Posterior cingulate gyrus (tissue), 11 donors: ENCODE results near the gene KERA.
"Not testable (repeated sequence)": the region's sequence is repeated elsewhere in the genome, so short reads cannot be mapped to it uniquely, and the experiment has no call there.

ENCODE experiments used
- DNase-seq, 10 donors: peaks; one replicate each; pipeline versions ENCODE4 v3.0.0 to v3.0.0-alpha.2; 2020 to 2021; ENCODE audit warnings: mixed read lengths in 3 of 10
- intact Hi-C: fragments of 100-400 bp; cut with DNase I; formaldehyde crosslinking; loops from one replicate; pipeline ENCODE4 v1.15.1; 2023

The KERA gene

DNA sequence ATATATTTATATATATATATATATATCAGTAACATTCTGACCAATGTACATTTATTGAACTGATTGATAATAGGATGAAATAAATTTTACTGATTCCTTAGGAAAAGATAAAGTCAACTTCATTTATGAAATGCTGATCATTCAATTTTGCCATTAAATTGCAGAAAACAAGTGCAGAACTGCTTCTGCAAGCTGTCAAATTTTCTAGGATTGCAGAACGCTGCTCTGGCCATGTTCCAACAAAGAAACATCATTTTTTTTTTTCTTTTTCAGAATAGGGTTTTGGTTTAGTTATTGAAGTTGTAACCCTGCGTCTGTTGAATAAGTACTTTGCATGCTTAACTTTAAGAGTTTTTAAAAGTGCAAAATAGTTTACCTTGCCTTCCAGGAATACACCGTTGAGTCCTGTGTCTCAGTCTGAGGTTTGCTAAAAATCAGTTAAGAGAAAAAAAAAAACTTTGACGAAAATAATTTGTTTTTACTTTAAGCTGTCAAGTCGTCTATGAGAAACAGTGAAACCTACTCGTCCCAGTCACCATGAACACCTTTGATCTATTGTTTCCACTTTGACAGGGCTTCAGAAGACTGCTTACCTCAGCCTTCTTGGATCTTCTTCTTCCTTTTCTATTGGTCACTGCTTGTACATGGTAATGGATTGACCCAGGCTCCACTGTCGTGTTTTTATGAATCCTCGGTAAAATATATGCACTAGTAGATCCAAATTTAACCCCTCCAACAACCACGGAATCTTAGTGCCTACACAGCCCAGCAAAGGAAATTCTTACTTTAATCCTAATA, at the start of gene KERA:
TSS of gene KERA (minus strand) at position 657 of the 798 bp plus-strand sequence. CDS start 1,743 bp downstream, outside the sequence.
- DNase-seq = no peak
- intact Hi-C loops = no loop called here

DNA sequence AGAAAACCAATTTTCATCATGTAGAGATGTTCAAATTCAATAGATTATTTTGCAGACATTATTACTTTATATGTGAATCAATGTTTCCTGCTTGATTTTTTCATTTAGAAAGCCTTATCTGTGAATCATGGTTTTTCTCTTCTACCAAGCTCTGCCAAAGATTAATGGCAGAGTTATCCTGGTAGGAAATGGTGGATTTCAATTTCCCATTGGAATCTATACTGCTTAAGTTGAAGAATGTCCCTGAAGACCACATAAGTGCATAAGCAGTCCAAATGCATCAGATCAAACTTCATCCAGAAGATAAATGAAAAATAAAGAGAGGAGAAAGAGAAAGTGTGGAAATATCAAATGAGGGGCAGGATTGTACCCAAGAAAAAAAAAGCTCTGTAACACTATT, 48.5 kb upstream of the KERA start:
- DNase-seq = no peak
- intact Hi-C loops = no loop called here

DNA sequence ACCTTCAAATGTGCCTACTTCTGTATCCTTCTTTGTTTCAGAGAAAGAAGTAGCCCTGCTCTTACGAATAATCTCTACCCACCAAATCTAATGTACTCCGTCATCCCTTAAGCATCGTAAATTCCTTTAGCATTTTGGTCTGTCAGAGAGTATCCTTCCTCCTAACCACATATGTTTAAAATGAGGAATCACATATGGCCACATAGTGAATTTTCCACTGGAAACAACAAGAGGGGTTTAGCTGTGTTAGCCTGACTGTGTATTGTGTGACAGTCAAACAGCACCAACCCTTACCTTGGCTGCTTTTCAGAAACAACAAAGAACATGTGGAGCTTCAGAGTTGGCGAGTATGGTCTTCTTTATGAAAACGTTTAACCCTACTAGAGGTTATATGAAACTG, 48.0 kb upstream of the KERA start:
- intact Hi-C loops = no loop called here
- DNase-seq = no peak

DNA sequence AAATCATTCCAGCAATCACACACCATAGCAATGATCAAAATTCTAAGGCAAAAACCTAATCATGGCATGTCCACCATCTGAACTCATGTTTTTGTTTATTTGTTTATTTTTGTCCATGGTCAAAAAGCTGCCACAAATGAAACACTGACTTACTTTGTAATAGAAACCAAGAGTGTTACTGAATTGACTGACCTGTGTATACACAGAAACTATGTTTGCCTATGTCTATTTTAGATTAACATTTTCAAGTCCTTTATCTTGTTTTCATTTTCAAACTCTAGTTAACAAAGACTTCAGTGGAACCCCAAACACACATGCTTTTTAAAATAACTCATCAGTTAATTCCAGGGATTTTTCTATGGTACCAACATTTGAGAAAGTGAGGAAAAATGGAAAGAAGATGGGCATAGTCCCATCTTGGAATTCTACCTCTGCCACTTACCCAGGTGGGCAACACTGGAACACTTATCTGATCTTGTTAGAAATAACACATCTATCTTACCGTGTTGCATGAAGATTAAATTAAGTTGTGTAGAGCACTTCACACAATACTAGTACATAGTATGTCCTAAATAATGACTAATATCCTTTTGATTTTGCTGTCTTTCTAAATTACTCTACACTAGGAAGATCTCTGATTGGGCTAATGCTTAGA, 47.1 kb upstream of the KERA start:
- DNase-seq = no peak
- intact Hi-C loops = no loop called here

DNA sequence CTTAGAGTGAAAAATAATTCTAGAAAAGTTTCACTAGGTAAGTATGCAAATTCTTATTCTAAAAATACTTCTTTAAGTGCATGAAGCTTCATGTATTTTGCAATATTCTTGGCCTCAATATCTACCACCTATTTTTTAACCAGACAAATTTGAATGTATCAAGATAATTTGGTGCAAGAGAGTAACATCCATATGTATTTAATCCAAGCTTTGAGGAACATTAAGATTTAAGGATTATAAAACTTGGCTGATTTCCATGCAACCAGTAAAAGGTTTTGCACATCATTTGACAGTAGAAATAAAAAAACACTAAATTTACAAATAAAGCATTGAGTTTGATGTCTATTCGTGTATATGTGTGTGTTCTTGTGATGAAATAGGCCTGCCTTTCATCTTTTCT, 45.8 kb upstream of the KERA start:
- no peak for DNase-seq
- intact Hi-C loops = no loop called here

- no peak for DNase-seq
- intact Hi-C loops = no loop called here
These were observed 45.3 kb upstream of the KERA start for GRCh38 chr12:91103101-91103500.

DNA sequence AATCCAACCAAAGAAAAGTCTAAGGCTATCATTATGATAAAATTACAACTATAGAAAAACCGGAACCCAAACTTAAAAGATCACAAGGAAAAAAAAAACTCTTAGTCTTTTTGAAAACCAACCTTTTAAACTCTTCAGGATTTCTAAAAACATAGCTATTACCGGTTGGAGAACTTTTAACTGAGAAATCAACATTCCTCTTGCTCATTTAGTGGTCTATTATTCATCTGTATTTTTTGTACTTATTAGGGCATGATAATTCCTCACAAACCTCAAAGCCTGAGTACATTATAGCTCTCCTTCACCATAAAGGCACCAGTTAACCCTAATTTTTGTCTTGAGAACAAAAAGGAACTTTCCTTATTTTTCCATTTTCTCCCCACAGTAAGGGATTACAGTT, 43.1 kb upstream of the KERA start:
- intact Hi-C loops = no loop called here
- no peak for DNase-seq

DNA sequence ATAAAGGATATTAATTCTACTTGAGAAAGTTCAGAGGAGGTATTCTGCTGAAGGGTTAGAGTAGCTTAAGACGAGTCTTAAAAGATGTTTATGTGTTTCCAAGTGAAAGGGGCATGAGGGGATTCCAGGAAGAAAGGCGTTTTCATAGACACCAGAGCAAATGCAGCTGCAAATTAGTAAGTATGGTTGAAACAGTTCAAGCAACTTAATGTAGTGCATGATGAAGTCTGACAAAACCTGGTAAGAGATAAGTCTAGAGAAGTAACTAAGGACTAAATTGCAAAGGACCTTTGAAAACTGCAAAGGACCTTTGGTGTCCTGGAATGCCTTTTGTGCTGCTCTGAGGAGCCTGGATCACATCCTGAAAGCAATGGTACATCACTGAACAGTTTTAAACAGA, 42.0 kb upstream of the KERA start:
- no peak for DNase-seq
- intact Hi-C loops = no loop called here

GRCh38 chr12:91099341-91099740, 41.5 kb upstream of the KERA start:
- intact Hi-C loops = no loop called here

GRCh38 chr12:91098941-91099340, 41.1 kb upstream of the KERA start:
- intact Hi-C loops = no loop called here
- no peak for DNase-seq

More at GRCh38 chr12:91099341-91099740, 41.5 kb upstream of the KERA start:
- DNase-seq = no peak

DNA sequence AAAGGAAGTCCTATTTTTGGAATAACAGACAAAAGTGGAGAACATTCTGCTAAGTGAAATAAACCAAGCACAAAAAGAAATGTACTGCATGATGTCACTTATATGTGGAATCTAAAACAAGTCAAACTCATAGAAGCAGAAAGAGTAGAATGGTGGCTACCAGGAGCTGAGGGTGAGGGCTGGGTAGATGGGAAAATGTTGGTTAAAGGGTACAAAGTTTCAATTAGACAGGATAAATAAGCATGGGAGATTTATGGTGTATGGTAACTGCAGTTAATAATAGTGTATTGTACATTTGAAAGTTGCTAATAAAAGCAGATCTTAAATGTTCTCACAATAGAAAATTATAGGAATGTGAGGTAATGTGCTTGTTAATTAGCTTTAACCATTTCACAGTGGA, 40.6 kb upstream of the KERA start:
- no peak for DNase-seq
- intact Hi-C loops = no loop called here

GRCh38 chr12:91094957-91095356, 37.1 kb upstream of the KERA start:
- intact Hi-C loops = no loop called here
- no peak for DNase-seq

GRCh38 chr12:91094032-91094662, 36.3 kb upstream of the KERA start:
- DNase-seq = no peak
- intact Hi-C loops = no loop called here

DNA sequence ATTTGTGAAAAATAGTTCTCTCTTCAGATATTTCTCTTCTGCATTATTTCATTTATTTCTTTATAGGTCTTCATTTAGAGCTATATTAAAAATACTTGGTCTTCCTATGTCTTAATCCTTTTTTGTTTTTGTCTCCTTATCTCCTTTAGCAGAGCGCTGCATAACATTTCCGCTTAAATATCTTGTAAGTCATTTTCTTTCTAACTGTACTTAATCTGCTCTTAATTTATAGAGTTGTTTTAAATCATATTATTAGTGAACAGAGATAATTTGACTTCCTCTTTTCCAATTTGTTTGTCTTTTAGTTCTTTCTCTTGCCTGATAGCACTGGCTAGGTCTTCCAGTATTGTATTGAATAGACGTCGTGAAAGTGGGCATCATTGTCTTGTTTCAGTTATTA, 35.5 kb upstream of the KERA start:
- intact Hi-C loops = no loop called here

GRCh38 chr12:91091916-91092715, 34.3 kb upstream of the KERA start:
- DNase-seq = no peak
- intact Hi-C loops = no loop called here

More for the DNA sequence above, 35.5 kb upstream of the KERA start:
- DNase-seq = no peak

- intact Hi-C loops, DNase-seq: not testable (repeated sequence)
These were observed 32.1 kb upstream of the KERA start for GRCh38 chr12:91089953-91090352.

DNA sequence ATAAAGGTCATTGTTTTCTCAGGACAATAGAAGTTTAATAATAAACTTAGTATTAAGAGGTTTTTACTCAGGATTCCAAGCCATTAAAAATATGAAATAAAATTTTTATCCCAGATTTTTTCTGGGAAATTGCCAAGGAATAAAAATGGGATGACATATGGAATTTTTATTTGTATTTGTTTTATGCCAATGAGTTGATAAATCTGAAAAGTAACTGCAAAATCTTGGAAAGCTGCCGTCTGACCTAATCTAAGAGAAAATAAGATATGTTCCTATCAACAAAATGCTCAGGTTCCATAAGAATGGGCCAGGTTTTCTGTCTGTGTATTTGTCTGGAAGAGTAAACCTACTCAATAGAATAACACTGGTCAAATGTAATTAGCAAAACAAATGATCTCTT, 22.2 kb upstream of the KERA start:
- DNase-seq = no peak
- intact Hi-C loops = no loop called here

DNA sequence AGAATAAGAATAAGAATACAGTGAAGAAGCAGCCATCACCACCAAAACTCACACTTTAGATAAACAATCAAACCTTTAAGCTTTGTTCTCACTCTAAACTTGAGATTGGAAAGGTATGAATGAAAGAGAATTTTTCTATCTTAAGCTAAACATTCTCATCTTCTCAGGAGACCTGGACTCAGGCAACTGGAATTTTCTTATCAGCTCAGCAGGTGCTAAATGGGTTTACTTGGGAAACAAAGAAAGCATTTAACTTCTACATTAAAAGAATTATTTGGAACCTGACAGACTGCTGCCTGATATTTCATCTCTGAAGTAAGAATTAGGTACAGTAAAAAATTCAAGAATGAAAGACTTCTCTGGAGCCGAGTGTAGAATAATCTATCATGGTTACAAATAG, 20.7 kb upstream of the KERA start:
- intact Hi-C loops = no loop called here
- DNase-seq = no peak

DNA sequence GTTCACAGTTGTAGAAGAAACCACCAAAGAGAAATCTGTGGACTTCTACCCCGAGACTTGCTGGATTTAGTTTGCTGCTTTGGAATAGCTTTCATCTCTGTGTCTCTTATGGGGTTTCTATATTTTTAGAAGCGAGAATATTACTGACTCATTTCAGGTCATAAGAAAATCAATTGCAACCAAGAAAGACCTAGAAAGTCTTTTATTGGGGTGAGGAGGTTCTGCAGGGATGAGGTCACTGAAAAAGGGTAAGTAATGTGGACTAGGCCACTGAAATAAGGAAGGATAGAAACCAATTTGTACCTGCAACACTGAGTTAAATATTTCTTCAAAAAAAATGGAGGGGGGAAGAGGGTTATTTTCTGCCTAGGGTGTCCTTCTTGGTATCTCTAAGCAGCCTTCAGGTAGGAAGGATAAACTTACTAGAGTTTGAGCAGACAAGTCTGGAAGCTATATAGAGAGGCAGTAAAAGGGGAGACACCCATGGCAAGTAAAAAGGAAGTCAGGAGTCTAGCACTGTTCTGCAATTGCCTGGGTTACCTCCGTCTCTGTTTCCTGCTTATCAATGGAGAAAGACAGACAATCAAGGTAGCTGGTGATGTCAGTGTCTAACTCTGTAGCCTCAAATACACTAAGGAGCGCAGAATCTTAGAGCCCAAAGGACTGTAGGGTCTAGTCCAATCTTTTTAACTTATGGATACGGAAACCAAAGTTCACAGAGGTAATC, 19.6 kb upstream of the KERA start:
- intact Hi-C loops = no loop called here
- DNase-seq = no peak

- DNase-seq = no peak
- intact Hi-C loops = no loop called here
These were observed 17.0 kb upstream of the KERA start for GRCh38 chr12:91074851-91075250.
